Neural cell (in vitro differentiated cells): ENCODE results near the gene HIF1A.

Experiments used
- POLR2AphosphoS5 ChIP-seq: IDR thresholded peaks from 2 replicates; pipeline ENCODE4 v1.6.1; 2012
- TF ChIP-seq, protein P1 (sequence below): fragments of 450-650 bp; IDR thresholded peaks from 2 replicates; pipeline ENCODE4 v1.5.1; 2014; ENCODE audit warnings: antibody characterized with exemption, mild to moderate bottlenecking, moderate library complexity; ENCODE audit not compliant: poor library complexity, severe bottlenecking

DNA sequence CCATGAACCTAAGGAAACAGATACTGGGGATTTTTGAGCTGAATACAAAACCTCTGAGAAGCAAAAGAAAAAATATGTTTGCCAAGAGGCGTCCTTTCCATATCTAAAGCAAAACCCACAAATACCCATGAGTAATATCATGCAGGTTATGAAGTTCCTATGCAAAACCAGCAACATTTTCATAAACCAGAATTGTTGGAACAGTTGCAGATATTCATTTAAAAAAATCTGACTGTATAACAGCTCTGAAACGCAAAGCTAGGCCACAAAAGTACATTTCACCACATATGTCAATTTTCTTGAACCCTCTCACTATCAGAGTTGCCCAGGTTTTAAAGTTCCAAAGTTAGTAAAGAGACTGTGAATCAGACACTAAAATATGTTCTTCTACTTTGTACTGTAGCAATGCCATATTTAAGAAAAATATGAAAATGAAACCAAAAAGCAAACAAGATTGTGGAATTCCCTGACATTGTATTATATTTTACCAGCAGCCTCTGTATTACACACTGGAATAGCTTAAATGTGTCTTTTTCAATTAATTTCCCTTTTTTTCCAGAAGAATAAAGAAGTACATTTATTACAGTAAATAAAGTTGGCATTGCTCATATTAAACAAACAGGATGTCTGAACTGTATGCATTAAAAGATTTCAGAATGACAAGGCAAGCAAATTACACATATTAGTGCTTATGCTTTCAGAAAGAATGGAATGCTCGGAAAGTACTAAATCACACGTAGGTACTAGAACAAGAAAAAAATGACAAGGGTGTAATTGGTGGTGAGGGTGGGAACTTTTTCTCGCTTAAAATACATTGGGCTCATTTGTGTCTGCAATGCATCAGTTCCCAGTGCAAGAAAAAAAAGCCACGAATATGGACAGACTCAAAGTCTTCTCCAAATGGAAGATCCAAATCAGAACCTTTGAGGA, 33.6 kb upstream of the HIF1A start:
- TF ChIP-seq POLR2AphosphoS5: no peak
- TF ChIP-seq, protein P1, sequence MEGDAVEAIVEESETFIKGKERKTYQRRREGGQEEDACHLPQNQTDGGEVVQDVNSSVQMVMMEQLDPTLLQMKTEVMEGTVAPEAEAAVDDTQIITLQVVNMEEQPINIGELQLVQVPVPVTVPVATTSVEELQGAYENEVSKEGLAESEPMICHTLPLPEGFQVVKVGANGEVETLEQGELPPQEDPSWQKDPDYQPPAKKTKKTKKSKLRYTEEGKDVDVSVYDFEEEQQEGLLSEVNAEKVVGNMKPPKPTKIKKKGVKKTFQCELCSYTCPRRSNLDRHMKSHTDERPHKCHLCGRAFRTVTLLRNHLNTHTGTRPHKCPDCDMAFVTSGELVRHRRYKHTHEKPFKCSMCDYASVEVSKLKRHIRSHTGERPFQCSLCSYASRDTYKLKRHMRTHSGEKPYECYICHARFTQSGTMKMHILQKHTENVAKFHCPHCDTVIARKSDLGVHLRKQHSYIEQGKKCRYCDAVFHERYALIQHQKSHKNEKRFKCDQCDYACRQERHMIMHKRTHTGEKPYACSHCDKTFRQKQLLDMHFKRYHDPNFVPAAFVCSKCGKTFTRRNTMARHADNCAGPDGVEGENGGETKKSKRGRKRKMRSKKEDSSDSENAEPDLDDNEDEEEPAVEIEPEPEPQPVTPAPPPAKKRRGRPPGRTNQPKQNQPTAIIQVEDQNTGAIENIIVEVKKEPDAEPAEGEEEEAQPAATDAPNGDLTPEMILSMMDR: no peak
